Left ventricle myocardium superior (tissue), 1 donor: ENCODE data around the gene TBC1D22B. TPM values are rescaled to one million over a fixed set of nuclear protein-coding genes. Genes with fewer than 3 reads are reported as not detected.
A peak's percentile ranks its signal among the peaks of the same experiment; 100 is the strongest.

Experiments used
- ATAC-seq: fragments of 200-7000 bp; cut with Tn5 transposase; one replicate; pipeline ENCODE4 v1.9.1; 2020; ENCODE audit warnings: mild to moderate bottlenecking, moderate library complexity
- DNase-seq: peaks from one replicate; pipeline ENCODE4 v3.0.0-alpha.2; 2020
- intact Hi-C: fragments of 100-400 bp; cut with micrococcal nuclease; formaldehyde crosslinking; loops from one replicate; pipeline ENCODE4 v1.11.0; 2022
- long read RNA-seq: library from polyadenylated mRNA; unstranded; transcript quantifications from one replicate; pipeline ENCODE4 v2.0.0, GENCODE V29; 2021
- total RNA-seq: library from RNA; stranded (reverse); fragmentation: NEBNext Ultra II Directional; extraction: Animal tissue kit (Norgen Biotek cat#: 25700); gene quantifications from one replicate; pipeline ENCODE4 v1.2.1, GENCODE V29; 2021
- donor health status: DM: no; HTN: yes; CAD: no; lungs with severe emphysema.

TBC1D22B gene
- total RNA-seq: 6.3 TPM
- long read RNA-seq, transcript TBC1D22B-201 (13 exons, 3,462 nt): major isoform, 6 of 8 reads
- long read RNA-seq, partial matches to known transcripts: 0 of 8 reads
- long read RNA-seq, other reads (novel, unspliced or antisense): 2 of 8 reads

- ATAC-seq: peak; percentile 100
- intact Hi-C loops: no loop called here
Observed at GRCh38 chr6:37257634-37258404, at the start of gene TBC1D22B, which contains the start of gene TMEM217. Gene TBC1D22B (plus strand): TSS chr6:37257772. CDS start chr6:37257918, 146 bp downstream. Gene TMEM217 (minus strand): TSS chr6:37258144. CDS start chr6:37219030, 39,114 bp downstream.

DNA sequence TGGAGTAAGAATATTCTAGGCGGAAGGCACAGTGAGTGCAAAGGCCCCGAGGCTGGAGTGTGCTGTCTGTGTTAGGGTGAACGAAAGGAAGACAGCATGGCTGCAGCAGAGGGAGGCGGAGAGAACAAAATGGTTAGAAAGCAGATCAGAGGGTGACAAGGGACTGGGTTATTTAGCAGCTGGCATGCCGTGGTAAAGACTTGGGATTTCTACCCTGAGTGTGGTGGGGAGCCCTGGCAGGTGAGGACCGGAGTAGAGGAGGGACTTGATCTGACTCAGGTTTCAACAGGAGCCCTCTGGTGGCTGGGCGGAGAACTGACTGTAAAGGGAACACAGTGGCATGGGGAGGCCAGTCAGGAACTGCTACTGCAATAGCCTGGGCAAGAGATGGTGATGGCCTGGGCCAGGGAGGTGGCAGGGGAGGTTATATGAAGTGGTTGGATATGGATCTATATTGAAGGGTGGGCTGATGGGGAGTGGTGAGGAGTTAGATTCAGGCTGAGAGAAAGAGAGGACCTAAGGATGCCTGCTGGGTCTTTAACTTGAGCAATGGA, 49.6 kb upstream of the TBC1D22B start:
- peak; percentile 86 for DNase-seq
- ATAC-seq: peak; percentile 70
- intact Hi-C loops: no loop called here

More at GRCh38 chr6:37257634-37258404, at the start of gene TBC1D22B, which contains the start of gene TMEM217:
- peak; percentile 97 for DNase-seq

GRCh38 chr6:37208793-37209192, 48.8 kb upstream of the TBC1D22B start:
- intact Hi-C loops: no loop called here
- DNase-seq: no peak
- ATAC-seq: no peak

DNA sequence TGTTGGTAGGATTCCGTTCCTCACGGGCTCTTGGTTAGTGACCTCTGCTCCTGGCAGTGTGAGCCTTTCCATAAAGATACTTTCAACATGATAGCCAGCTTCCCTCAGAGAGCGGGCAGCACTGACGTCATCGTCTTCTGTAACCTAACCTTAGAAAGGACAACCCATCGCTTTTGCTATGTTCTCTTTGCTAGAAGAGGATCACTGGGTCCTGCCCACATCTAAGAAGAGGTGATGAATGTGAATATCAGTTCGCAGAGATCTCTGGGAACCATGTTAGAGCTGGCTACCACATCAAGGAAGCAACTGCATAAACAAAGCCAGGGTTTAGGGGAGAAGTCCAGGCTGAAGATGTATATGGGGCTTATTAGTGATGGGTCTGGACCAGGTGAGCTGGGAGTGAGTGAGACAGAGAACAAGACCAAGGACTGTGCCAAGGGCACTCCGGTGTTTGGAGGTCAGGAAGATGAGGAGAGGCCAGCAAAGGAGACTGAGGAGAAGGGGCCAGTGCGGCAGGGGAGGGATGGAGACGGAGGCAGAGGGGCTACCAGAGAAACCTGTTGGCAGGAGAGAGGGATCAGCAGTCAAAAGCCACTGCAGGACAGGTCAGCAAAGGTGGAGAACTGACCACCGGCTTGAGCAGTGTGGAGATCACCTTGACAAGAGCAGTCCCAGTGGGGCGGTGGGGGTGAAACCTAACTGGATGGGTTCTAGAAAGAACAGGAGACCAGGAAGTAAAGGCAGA, 47.9 kb upstream of the TBC1D22B start:
- ATAC-seq (no peak), DNase-seq (no peak)
- intact Hi-C loops: loop anchor here (10.0 kb wide), 1 partner anchor 185 kb away; no protein-coding TSS in a partner anchor

DNA sequence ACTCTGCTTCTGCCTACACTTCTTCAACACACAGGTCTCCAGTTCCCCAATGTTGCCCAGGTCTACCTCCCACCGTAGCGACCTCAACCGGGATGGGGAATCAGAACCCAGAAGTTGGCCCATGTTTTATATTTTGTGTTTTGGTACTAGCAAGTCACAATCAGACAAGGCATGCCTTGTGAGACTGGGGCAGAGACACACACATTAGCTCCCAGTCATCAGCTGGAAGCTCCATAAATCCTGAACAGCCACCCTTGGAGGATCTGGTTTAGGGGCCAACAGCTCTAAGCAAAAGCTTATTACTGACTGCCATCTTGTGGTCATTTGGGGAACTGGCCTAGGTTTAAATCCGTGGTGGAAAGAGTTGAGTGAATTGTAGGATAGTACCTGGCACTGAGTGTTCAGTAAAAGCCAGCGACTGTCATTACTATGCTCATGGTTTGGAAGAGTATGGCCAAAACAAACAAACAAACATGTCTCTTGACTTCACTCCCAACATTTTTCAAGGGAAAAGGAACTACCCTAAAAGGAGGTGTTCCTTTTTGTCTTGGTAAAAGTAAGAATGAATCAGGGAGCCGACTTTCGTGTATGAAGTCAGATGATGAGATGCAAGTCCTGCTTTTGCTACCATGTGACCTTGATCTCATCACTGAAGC, 47.1 kb upstream of the TBC1D22B start:
- ATAC-seq: peak; percentile 86
- DNase-seq: no peak
- intact Hi-C loops: loop anchor here (10.0 kb wide), 1 partner anchor 186 kb away; no protein-coding TSS in a partner anchor

- ATAC-seq (no peak), DNase-seq (no peak)
- intact Hi-C loops: loop anchor here (10.0 kb wide), 1 partner anchor 187 kb away; no protein-coding TSS in a partner anchor
Observed at GRCh38 chr6:37212268-37212667, 45.3 kb upstream of the TBC1D22B start.

- intact Hi-C loops: loop anchor here (10.0 kb wide), 1 partner anchor 193 kb away; no protein-coding TSS in a partner anchor
- no peak for DNase-seq
Observed at GRCh38 chr6:37218061-37218460, 39.5 kb upstream of the TBC1D22B start.

GRCh38 chr6:37218511-37218910, 39.1 kb upstream of the TBC1D22B start:
- no peak for ATAC-seq
- no peak for DNase-seq
- intact Hi-C loops: loop anchor here (10.0 kb wide), 1 partner anchor 194 kb away; no protein-coding TSS in a partner anchor

More at GRCh38 chr6:37218061-37218460, 39.5 kb upstream of the TBC1D22B start:
- no peak for ATAC-seq

DNA sequence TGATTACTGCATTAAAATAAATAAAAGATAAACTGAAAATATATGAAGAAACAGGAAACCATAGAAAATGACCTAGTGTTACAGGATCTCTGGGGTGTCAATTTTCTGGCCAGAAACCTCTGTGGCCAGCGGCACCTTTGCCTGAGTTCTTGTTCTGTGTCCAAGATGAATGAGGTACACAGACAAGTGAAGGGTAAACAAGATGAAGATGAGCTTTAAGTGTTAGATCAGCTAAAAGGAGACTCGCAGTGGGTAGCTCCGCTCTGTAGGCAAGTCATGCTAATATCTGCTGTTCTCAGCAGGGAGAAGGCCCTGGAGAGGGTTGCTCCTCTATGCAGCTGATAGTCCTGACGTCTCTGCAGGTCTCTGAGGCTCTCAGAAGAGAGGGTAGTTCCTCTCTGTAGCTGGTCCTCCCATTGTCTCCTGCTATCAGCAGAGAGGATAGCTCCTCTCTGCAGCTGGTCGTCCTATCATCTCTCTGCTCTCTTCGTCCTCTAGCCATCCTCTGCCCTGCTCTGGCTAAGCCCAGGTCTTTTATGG, 35.9 kb upstream of the TBC1D22B start:
- DNase-seq (no peak), ATAC-seq (no peak)
- intact Hi-C loops: no loop called here

GRCh38 chr6:37222125-37222967, 35.2 kb upstream of the TBC1D22B start:
- DNase-seq: peak; percentile 86
- intact Hi-C loops: no loop called here
- ATAC-seq: peak; percentile 96

DNA sequence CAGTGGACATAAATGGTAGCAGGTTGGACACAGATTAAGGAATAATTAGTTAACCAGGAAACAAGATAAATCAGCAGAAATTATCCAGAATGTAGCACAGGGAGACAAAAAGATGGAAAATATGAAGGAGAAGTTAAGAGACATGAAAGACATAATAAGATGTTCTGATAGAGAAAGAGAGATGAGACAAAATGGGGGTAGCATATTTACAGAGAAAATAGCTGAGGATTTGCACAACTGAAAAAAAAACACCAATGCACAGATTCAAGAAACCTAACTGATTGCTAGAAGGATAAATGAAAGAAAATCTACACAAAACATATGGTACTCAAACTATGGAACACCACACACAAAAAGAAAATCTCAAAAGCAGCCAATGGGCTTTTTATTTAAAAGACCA, 34.6 kb upstream of the TBC1D22B start:
- ATAC-seq (no peak), DNase-seq (no peak)
- intact Hi-C loops: no loop called here

DNA sequence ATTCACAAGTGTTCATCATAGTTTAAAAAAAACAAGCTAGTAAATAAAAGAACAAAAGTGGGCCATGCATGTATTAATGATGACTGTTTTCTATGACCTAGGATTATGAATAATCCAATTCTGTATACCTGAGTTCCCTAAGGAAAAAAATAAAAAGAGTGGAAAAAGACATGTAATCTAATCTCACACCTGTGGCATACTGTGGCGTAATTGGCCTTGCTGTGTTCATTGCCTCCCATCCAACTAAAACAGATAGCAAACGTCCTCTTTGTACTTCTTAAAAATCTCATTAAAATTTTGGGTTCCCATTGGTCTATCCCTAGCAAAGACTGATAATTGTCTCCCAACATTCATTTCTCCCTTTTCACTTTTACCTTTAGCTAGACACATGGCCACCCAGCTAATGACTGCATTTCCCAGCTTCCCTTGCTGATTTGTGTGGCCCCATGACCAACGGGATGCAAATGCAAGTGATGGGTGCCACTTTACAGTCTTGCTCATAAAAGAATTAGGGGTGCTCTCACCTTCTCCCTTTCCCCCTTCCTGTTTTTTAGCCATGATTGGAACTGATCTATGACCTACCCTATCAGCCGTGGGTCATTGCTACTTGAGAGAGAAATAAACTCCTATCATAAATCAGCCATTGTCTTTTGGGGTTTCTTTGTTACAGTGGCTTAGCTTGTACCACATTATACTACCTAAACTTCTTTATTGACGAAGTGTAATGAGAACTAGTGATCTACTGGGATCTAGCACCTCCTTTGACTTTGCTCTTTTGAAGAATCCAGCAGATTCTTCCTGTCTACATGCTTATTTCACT, 32.0 kb upstream of the TBC1D22B start:
- ATAC-seq (no peak), DNase-seq (no peak)
- intact Hi-C loops: no loop called here

DNA sequence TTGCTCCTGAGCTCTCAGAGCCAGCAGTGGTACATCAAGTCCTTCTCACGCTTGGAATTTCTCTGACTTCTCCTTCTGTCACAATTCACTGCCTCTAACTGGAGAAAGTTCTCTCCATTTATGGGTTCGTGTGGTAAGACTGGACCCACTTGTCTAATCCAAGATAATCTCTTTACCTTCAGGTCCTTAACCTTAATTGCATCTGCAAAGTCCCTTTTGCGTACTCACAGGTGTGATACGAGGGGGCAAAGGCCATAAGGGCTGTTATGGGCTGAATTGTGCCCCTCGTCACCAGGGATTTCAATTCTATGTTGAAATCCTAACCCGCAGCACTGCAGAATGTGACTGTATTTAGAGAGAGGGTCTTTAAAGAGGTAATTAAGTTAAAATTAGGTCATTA, 27.5 kb upstream of the TBC1D22B start:
- ATAC-seq (no peak), DNase-seq (no peak)
- intact Hi-C loops: no loop called here

DNA sequence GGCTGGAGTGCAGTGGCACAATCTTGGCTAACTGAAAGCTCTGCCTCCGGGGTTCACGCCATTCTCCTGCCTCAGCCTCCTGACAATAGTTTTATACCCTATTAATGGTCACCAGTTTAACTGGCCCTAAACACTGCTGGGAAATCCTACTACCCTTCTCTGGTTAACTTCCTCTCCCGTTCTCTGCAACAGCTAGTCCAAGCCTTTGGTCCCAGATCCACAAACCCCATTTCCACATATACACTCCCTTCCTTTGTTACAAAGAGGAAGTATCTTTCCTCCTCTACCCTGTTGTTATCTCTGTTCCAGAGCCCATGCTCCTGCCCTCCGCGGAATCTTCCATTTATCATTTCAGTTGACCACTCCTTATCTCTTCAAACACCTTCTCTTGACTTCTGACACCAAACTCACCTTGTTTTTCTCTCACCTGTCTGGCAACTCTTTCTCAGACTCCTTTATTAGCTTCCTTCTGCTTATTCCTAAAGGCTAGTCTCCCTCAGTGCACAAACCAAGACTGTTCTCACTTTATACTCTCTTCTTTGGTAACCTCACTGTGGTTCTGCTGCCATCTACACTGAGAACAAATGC, 25.0 kb upstream of the TBC1D22B start:
- DNase-seq (no peak), ATAC-seq (no peak)
- intact Hi-C loops: no loop called here

DNA sequence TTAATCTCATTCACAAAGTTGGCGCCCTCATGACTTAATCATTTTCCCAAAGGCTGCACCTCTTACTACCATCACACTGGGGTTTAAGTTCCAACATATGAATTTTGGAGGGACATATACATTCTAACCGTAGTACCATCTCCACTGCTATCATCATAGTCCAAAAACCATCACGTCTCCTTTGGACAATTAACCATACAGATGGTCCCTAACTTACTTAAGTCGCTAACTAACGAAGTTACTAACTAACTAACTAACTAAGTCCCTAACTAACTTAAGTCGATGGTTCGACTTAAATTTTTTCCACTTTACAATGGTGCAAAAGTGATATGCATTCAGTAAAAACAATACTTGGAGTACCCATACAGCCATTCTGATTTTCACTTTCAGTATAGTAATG, 24.0 kb upstream of the TBC1D22B start:
- no peak for DNase-seq
- ATAC-seq: no peak
- intact Hi-C loops: no loop called here

GRCh38 chr6:37236921-37237320, 20.7 kb upstream of the TBC1D22B start:
- intact Hi-C loops: no loop called here
- DNase-seq (no peak), ATAC-seq (no peak)

- ATAC-seq (no peak), DNase-seq (no peak)
- intact Hi-C loops: no loop called here
Observed at GRCh38 chr6:37237789-37238188, 19.8 kb upstream of the TBC1D22B start.
